HUES48 (cell line): ENCODE results near the gene PIK3R5.

Experiments
- H3K27ac ChIP-seq: one replicate; pipeline ENCODE4 v1.7.0; 2013; ENCODE audit warnings: low read depth, low read length, inconsistent platforms
- H3K27me3 ChIP-seq: 2 replicates; pipeline ENCODE4 v1.6.1; 2013; ENCODE audit warnings: mild to moderate bottlenecking, low read length; ENCODE audit not compliant: control insufficient read depth, insufficient read depth
- H3K36me3 ChIP-seq: 2 replicates; pipeline ENCODE4 v1.6.1; 2013; ENCODE audit warnings: low read length; ENCODE audit not compliant: control insufficient read depth, insufficient read depth
- H3K4me1 ChIP-seq: 2 replicates; pipeline ENCODE4 v1.6.1; 2013; ENCODE audit warnings: mild to moderate bottlenecking, low read length; ENCODE audit not compliant: control insufficient read depth, insufficient read depth
- H3K4me3 ChIP-seq: 2 replicates; pipeline ENCODE4 v1.5.1; 2013; ENCODE audit warnings: mild to moderate bottlenecking, low read depth, low read length
- H3K9ac ChIP-seq: 2 replicates; pipeline ENCODE4 v1.6.1; 2013; ENCODE audit warnings: mild to moderate bottlenecking, low read depth, low read length, moderate library complexity
- H3K9me3 ChIP-seq: 2 replicates; pipeline ENCODE4 v1.6.1; 2013; ENCODE audit warnings: low read length; ENCODE audit not compliant: control insufficient read depth, insufficient read depth

PIK3R5 gene

DNA sequence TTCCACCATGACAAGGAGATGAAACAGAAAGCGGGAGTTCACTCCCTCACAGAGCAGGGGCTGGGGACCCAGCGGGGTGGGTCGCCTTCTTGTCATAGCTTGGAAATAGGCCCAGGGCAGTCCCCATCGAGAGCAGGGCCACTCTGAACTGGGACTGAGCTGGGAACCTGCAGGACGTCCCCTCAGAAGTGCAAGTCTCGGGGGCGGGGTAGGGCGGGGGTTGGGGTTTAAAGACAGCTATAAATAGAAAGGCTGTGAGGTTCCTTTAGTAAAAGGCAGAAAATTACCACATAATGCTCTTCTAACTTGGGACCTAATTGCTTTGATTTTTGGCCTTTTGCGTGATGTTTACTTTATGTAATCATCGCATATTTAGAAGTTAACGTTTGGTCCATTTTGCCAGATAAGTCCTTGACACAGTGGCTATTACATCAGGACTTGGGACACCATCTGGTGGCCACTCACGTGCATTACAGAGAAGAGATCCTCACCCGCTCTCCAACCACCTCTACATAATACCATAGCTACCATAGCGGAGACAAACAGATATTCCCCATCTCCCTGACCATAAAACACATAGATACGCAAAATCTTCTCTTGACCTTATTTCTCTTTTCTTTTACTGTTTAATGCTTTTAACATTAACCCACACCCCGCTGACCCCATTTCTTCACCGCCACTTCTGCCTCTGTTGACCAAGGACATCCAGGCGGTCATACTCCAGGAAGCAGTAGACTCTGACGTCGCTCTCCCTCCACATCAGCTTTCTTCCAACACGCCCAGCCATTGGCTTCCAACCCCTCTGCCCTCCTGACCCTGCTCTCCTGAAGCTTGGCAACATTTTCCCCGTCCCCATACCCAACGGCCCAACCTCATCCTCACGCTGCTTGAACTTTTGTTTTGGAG lies 70.6 kb downstream of the PIK3R5 start:
- H3K9ac ChIP-seq: no peak overlapping the region
- H3K36me3 ChIP-seq: no peaks in the 10 kb centered on the region

DNA sequence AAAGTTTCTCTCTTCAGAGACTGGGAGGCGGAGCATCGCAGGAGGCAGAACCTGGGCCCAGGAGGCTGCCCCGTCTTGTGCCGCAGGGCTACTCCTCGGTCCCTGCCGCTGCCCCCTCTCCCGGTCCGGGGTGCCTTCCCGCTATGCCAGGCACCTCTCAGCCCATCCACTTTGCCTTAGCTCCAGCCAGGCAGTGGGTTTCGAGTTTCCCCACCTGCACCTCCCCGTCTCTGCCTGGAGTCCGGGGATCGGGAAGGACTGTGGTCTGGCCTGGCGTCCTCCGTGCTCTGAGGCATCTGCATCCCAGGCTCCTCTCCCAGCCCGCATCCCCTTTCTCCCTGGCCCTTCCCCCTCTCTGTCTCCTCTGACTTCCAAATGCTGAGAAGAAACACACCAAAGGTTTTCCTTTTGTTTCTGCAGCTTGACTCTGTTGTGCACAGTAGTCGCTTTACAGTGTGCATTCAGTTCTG lies 71.3 kb downstream of the PIK3R5 start:
- no peaks in the 10 kb centered on the region for H3K36me3 ChIP-seq
- H3K4me1 ChIP-seq: peaks cover 9% of the 10 kb centered on the region; the same call in 1 of the 2 replicates
- no peak overlapping the region for H3K9ac ChIP-seq
- no peaks in the 10 kb centered on the region for H3K9me3 ChIP-seq
- no peaks in the 10 kb centered on the region for H3K27me3 ChIP-seq
- H3K4me3 ChIP-seq: peak overlapping the region; percentile 38; the same call in 1 of the 2 replicates
- H3K27ac ChIP-seq: no peak overlapping the region

More for the DNA sequence above, 70.6 kb downstream of the PIK3R5 start:
- H3K4me1 ChIP-seq: peaks cover 9% of the 10 kb centered on the region; the same call in 1 of the 2 replicates
- H3K27me3 ChIP-seq: no peaks in the 10 kb centered on the region
- H3K27ac ChIP-seq: no peak overlapping the region
- peak overlapping the region; percentile 38; the same call in 1 of the 2 replicates for H3K4me3 ChIP-seq
- no peaks in the 10 kb centered on the region for H3K9me3 ChIP-seq

DNA sequence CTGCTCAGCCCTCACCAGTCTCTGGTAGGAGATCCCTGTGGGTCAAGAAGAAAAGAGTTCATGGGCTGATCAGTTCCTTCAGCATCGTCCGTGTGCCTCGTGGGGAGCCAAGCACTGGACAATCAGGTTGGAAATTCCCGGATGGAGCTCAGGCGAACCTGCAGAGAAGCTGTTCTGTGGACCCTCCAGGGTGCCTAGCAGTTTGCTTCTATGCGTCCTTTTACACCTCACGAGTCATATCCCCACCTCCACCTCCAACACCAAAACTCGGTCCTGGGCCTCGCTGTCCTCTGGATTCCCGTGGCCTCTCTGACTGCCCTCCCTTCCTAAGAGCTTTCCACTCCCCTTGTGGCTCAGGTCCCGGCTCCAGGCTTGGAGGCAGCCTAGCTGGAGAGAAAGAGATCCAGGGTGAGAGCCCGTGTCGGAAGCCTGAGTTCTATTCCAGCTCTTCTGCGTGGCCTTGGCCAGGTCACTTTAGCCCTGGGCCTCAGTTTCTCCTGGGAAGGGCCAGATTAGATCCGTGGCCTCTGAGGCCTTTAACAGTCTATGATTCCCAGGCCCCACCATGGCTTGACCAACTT lies 71.8 kb downstream of the PIK3R5 start:
- Histone ChIP-seq H3K9me3 (no peaks in the 10 kb centered on the region), H3K27ac (no peak overlapping the region), H3K36me3 (no peaks in the 10 kb centered on the region), H3K9ac (no peak overlapping the region), H3K27me3 (no peaks in the 10 kb centered on the region), H3K4me3 (peak overlapping the region; percentile 38; the same call in 1 of the 2 replicates), H3K4me1 (peaks cover 9% of the 10 kb centered on the region; the same call in 1 of the 2 replicates)

DNA sequence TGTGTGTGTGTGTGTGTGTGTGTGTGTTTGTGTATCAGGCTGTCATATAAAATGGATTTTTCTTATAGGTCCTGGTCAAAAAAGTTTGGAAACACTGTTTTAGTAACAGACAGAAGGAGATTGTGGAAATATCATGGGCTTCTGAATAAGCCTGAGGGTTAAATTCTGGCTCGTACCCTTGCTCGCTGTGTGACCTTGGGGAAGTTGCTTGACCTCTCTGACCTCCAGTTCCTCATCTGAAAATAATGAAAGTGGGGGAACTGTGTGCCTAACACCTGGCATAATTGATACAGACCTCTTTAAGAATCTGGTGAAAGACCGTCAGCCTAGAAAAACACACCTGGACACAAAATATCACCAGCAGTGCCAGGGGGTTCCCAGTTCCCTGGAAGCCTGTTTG lies 72.4 kb downstream of the PIK3R5 start:
- H3K27ac ChIP-seq: no peak overlapping the region
- H3K4me1 ChIP-seq: peaks cover 9% of the 10 kb centered on the region; the same call in 1 of the 2 replicates

DNA sequence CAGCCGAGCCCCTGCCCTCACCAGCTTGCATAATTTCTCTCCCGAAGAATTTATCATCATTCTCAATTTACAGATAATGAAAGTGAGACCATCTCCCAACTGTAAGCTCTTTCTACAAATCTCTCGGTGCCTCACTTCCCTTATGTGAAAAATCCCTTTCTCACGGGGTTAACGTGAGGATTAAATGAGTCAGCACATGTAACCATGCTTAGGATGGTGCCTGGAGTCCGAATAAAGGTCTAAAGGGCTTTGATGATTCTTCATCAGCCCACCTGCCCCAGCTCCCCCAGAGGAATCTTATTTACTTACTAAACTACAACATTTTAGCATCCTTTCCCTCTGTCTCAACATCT lies 73.2 kb downstream of the PIK3R5 start:
- Histone ChIP-seq H3K4me3 (no peak overlapping the region), H3K9ac (no peak overlapping the region), H3K27ac (no peak overlapping the region), H3K36me3 (no peaks in the 10 kb centered on the region), H3K9me3 (no peaks in the 10 kb centered on the region), H3K4me1 (peaks cover 9% of the 10 kb centered on the region; the same call in 1 of the 2 replicates), H3K27me3 (no peaks in the 10 kb centered on the region)

More for the DNA sequence above, 72.4 kb downstream of the PIK3R5 start:
- Histone ChIP-seq H3K9me3 (no peaks in the 10 kb centered on the region), H3K4me3 (no peak overlapping the region), H3K36me3 (no peaks in the 10 kb centered on the region), H3K27me3 (no peaks in the 10 kb centered on the region), H3K9ac (no peak overlapping the region)

DNA sequence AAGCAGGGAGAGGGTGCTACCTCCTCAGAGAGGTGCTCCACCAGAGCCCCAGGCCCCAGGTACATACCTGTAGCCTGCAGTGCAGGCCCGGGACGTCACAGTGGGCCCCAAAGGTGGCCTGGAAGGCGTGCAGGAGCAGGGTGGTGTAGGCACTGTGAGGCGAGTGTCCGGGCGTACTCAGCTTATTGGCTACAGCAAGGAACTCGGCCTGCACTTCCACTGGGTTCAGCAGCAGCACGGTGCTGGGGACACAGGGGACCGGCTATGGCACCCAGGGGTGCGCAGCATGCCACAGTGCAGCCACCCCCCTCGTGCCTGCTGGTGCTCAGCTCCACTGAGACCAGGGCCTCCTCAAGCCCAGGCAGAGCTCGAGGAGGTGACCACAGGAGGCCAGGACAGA lies 74.8 kb downstream of the PIK3R5 start:
- Histone ChIP-seq H3K4me1 (peaks cover 9% of the 10 kb centered on the region; the same call in 1 of the 2 replicates), H3K27ac (no peak overlapping the region), H3K27me3 (no peaks in the 10 kb centered on the region), H3K4me3 (no peak overlapping the region), H3K9ac (no peak overlapping the region), H3K9me3 (no peaks in the 10 kb centered on the region), H3K36me3 (no peaks in the 10 kb centered on the region)

- Histone ChIP-seq H3K9me3 (no peaks in the 10 kb centered on the region), H3K36me3 (no peaks in the 10 kb centered on the region), H3K9ac (no peak overlapping the region), H3K4me1 (peaks cover 9% of the 10 kb centered on the region; the same call in 1 of the 2 replicates), H3K27ac (no peak overlapping the region), H3K27me3 (no peaks in the 10 kb centered on the region), H3K4me3 (no peak overlapping the region)
Measured at GRCh38 chr17:8889458-8890210, 75.9 kb downstream of the PIK3R5 start.

- Histone ChIP-seq H3K36me3 (no peaks in the 10 kb centered on the region), H3K4me3 (no peak overlapping the region), H3K27ac (no peak overlapping the region), H3K27me3 (no peaks in the 10 kb centered on the region), H3K9ac (no peak overlapping the region), H3K4me1 (0 out of 2 replicates have a peak, but pooled peaks cover 4% of the 10 kb centered on the region), H3K9me3 (no peaks in the 10 kb centered on the region)
Measured at GRCh38 chr17:8888704-8889302, 76.7 kb downstream of the PIK3R5 start.

- H3K27ac ChIP-seq: no peak overlapping the region
- H3K9ac ChIP-seq: no peak overlapping the region
Measured at GRCh38 chr17:8887834-8888703, 77.4 kb downstream of the PIK3R5 start.

GRCh38 chr17:8887301-8887700 lies 78.2 kb downstream of the PIK3R5 start:
- no peaks in the 10 kb centered on the region for H3K4me1 ChIP-seq
- H3K4me3 ChIP-seq: no peak overlapping the region
- no peak overlapping the region for H3K9ac ChIP-seq
- no peak overlapping the region for H3K27ac ChIP-seq
- H3K27me3 ChIP-seq: no peaks in the 10 kb centered on the region
- H3K9me3 ChIP-seq: no peaks in the 10 kb centered on the region
- no peaks in the 10 kb centered on the region for H3K36me3 ChIP-seq

More at GRCh38 chr17:8887834-8888703, 77.4 kb downstream of the PIK3R5 start:
- no peak overlapping the region for H3K4me3 ChIP-seq
- no peaks in the 10 kb centered on the region for H3K9me3 ChIP-seq
- no peaks in the 10 kb centered on the region for H3K27me3 ChIP-seq
- H3K4me1 ChIP-seq: no peaks in the 10 kb centered on the region
- H3K36me3 ChIP-seq: no peaks in the 10 kb centered on the region
